HepG2 (cell line): ENCODE results near the gene KDM6B. TPM values are rescaled to one million over a fixed set of nuclear protein-coding genes. Genes with fewer than 3 reads are reported as not detected.
A peak's percentile ranks its signal among the peaks of the same experiment; 100 is the strongest.

ENCODE experiments used
- ATF7-NPFF ChIP-seq: sonication (generic); formaldehyde crosslinking; IDR thresholded peaks from 2 replicates; pipeline ENCODE4 v1.8.1; 2023; ENCODE audit warnings: mild to moderate bottlenecking, low read depth, missing genetic modification reagents, moderate library complexity
- ESRRA ChIP-seq: sonication (generic); formaldehyde crosslinking; IDR thresholded peaks from 2 replicates; pipeline ENCODE4 v1.5.1; 2020; ENCODE audit warnings: mild to moderate bottlenecking, low read depth, missing genetic modification reagents
- KAT2B ChIP-seq: fragments of 150-350 bp; IDR thresholded peaks from 2 replicates; pipeline ENCODE4 v1.6.1; 2014; ENCODE audit warnings: low read depth, low read length, borderline replicate concordance
- MAFG ChIP-seq: sonication (generic); formaldehyde crosslinking; IDR thresholded peaks from 2 replicates; pipeline ENCODE4 v1.5.1; 2020; ENCODE audit warnings: mild to moderate bottlenecking, missing genetic modification reagents
- PHF21A ChIP-seq: sonication (generic); formaldehyde crosslinking; IDR thresholded peaks from 2 replicates; pipeline ENCODE4 v1.5.0; 2020; ENCODE audit warnings: mild to moderate bottlenecking, missing genetic modification reagents
- RAD21 ChIP-seq: fragments of 450-650 bp; formaldehyde crosslinking; IDR thresholded peaks from 2 replicates; pipeline ENCODE4 v1.5.0; 2020; ENCODE audit warnings: mild to moderate bottlenecking
- REST ChIP-seq, 2 experiments: IDR thresholded peaks; 2 replicates each; pipeline ENCODE4 v1.6.1; 2011 to 2012; ENCODE audit warnings: low read length in 2 of 2, borderline replicate concordance in 1 of 2, low read depth in 1 of 2, mild to moderate bottlenecking in 1 of 2, moderate library complexity in 1 of 2
- SATB2 ChIP-seq: sonication (generic); formaldehyde crosslinking; IDR thresholded peaks from 2 replicates; pipeline ENCODE4 v1.5.0; 2020; ENCODE audit warnings: missing genetic modification reagents
- SRF ChIP-seq: IDR thresholded peaks from 2 replicates; pipeline ENCODE4 v1.6.1; 2011; ENCODE audit warnings: mild to moderate bottlenecking, low read depth, low read length, moderate library complexity
- TEAD3 ChIP-seq: optimal IDR thresholded peaks from 2 replicates; pipeline ENCODE3; 2016; ENCODE audit warnings: borderline replicate concordance
- ZMYM2 ChIP-seq: sonication (generic); formaldehyde crosslinking; IDR thresholded peaks from 2 replicates; pipeline ENCODE4 v1.8.0; 2022; ENCODE audit warnings: mild to moderate bottlenecking, missing genetic modification reagents
- ZNF232 ChIP-seq: sonication (generic); formaldehyde crosslinking; IDR thresholded peaks from 2 replicates; pipeline ENCODE4 v1.4.0; 2020; ENCODE audit warnings: missing genetic modification reagents, borderline replicate concordance
- ZNF282 ChIP-seq: fragments of 450-650 bp; IDR thresholded peaks from 2 replicates; pipeline ENCODE4 v1.6.1; 2018; ENCODE audit not compliant: partially characterized antibody
- ZNF431 ChIP-seq: sonication (generic); formaldehyde crosslinking; IDR thresholded peaks from 2 replicates; pipeline ENCODE4 v1.9.0; 2022; ENCODE audit warnings: missing genetic modification reagents, low read depth, mild to moderate bottlenecking, borderline replicate concordance
- ZNF549 ChIP-seq: sonication (generic); formaldehyde crosslinking; IDR thresholded peaks from 2 replicates; pipeline ENCODE4 v1.5.0; 2020; ENCODE audit warnings: missing genetic modification reagents
- ZNF572 ChIP-seq: sonication (generic); formaldehyde crosslinking; IDR thresholded peaks from 2 replicates; pipeline ENCODE4 v1.5.1; 2020; ENCODE audit warnings: mild to moderate bottlenecking, missing genetic modification reagents
- ZNF629 ChIP-seq: sonication (generic); formaldehyde crosslinking; conservative IDR thresholded peaks from 2 replicates; pipeline ENCODE4 v1.5.0; 2020; ENCODE audit warnings: missing genetic modification reagents
- polyA plus RNA-seq, 8 experiments: library from polyadenylated mRNA; depleted of rRNA in 3 of 8; stranded (reverse) in 7 of 8; unstranded in 1 of 8; fragments of >200 nt; fragmentation: Illumina TruSeq in 4 of 8; extraction: Trizol in 4 of 8; gene quantifications; 2 replicates each; pipeline versions ENCODE4 v1.2.1 to v1.2.3, GENCODE V29; 2011 to 2016; ENCODE audit warnings: low read depth in 4 of 8, missing spikeins in 1 of 8, mixed read lengths in 1 of 8; ENCODE audit not compliant: insufficient read depth in 1 of 8
- total RNA-seq, 5 experiments: library from RNA; depleted of rRNA; stranded (reverse); fragments of >200 nt; fragmentation: Illumina TruSeq; extraction: Trizol; gene quantifications; 2 replicates each; pipeline ENCODE4 v1.2.3, GENCODE V29; 2016; ENCODE audit warnings: low read depth in 1 of 5
- TF ChIP-seq, protein P1 (sequence below): sonication (generic); formaldehyde crosslinking; IDR thresholded peaks from 2 replicates; pipeline ENCODE4 v1.4.0; 2020; ENCODE audit warnings: mild to moderate bottlenecking, missing genetic modification reagents

The KDM6B gene
- total and polyA plus RNA-seq, 2 of the 13 experiments (the other 11 are each of a cell fraction or from before 2014, with no cell fraction given), result 1.3 to 2.1 TPM

- no peak for TF ChIP-seq REST (IDR thresholded peaks at IDR 0.05; ENCODE audit: borderline replicate concordance in 1 of 2, low read depth in 1 of 2, low read length in 2 of 2)
- no peak for TF ChIP-seq SATB2 (CRISPR knock-in tag)
- no peak for TF ChIP-seq MAFG (CRISPR knock-in tag)
- no peak for TF ChIP-seq SRF
- no peak for TF ChIP-seq ATF7-NPFF (CRISPR knock-in tag)
- no peak for TF ChIP-seq ESRRA
- no peak for TF ChIP-seq ZMYM2
- no peak for TF ChIP-seq ZNF549 (CRISPR knock-in tag)
- 0 out of 2 replicates have a peak, but pooled peaks have one; percentile 46 for TF ChIP-seq PHF21A
- TF ChIP-seq TEAD3, result peak; percentile 15
- no peak for TF ChIP-seq ZNF572
- TF ChIP-seq ZNF431 (CRISPR knock-in tag), result no peak
- no peak for TF ChIP-seq ZNF629
- no peak for TF ChIP-seq ZNF232 (CRISPR knock-in tag)
- TF ChIP-seq RAD21 (CRISPR knock-in tag), result peak; percentile 60
- TF ChIP-seq, protein P1, sequence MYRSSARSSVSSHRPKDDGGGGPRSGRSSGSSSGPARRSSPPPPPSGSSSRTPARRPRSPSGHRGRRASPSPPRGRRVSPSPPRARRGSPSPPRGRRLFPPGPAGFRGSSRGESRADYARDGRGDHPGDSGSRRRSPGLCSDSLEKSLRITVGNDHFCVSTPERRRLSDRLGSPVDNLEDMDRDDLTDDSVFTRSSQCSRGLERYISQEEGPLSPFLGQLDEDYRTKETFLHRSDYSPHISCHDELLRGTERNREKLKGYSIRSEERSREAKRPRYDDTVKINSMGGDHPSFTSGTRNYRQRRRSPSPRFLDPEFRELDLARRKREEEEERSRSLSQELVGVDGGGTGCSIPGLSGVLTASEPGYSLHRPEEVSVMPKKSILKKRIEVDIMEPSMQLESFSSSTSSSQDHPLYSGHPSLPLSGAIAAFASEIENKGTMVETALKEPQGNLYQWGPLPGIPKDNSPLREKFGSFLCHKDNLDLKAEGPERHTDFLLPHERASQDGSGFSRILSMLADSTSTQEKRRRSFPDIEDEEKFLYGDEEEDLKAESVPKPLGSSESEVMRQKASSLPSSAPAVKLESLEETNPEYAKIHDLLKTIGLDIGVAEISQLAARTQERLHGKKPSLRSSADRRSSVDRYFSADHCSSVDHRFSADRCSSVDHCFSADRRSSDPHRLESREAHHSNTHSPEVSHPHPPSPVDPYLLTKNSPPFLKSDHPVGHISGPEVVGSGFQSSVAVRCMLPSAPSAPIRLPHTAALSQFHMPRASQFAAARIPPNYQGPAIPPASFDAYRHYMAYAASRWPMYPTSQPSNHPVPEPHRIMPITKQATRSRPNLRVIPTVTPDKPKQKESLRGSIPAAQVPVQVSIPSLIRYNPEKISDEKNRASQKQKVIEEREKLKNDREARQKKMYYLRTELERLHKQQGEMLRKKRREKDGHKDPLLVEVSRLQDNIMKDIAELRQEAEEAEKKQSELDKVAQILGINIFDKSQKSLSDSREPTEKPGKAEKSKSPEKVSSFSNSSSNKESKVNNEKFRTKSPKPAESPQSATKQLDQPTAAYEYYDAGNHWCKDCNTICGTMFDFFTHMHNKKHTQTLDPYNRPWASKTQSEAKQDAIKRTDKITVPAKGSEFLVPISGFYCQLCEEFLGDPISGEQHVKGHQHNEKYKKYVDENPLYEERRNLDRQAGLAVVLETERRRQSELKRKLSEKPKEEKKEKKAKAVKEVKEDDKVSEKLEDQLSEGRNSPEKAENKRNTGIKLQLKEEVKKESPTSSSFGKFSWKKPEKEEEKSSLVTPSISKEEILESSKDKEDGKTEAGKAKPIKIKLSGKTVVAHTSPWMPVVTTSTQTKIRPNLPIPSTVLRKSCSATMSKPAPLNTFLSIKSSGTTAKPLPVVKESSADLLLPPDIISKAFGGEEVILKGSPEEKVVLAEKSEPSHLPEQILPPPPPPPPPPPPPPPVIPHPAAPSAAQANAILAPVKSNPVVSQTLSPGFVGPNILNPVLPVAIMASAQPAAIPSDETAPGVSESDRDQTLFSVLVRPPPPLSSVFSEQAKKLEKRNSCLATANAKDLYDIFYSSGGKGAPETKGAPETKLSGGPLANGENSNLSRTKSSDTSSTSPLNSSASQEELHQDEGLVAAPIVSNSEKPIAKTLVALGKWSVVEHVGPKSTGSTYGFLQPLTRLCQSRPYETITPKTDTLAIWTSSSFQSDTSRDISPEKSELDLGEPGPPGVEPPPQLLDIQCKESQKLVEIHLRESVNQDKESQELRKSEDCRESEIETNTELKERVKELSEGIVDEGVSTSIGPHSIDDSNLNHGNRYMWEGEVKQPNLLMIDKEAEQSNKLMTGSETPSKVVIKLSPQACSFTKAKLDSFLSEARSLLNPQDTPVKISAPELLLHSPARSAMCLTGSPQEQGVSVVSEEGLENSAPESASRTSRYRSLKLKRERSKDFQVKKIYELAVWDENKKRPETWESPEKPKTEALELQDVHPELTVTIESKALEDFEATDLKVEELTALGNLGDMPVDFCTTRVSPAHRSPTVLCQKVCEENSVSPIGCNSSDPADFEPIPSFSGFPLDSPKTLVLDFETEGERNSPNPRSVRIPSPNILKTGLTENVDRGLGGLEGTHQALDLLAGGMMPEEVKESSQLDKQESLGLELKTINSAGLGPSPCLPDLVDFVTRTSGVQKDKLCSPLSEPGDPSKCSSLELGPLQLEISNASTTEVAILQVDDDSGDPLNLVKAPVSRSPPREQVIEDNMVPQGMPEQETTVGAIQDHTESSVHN (CRISPR knock-in tag), result no peak
- TF ChIP-seq KAT2B, result no peak
- TF ChIP-seq ZNF282, result no peak
These were observed 10.5 kb downstream of the KDM6B start (continued) for GRCh38 chr17:7844292-7845154.
